HCT116 (cell line): ENCODE measurements around the gene SPPL2C. TPM values are rescaled to one million over a fixed set of nuclear protein-coding genes. Genes with fewer than 3 reads are reported as not detected.

Source experiments
- ATAC-seq: fragments of 200-7000 bp; cut with Tn5 transposase; 2 replicates; pipeline ENCODE4 v1.9.1; 2020; ENCODE audit warnings: mild to moderate bottlenecking, moderate library complexity
- BruUV-seq: library from RNA; stranded (reverse); fragments of 400-500 nt; replicated peaks from 2 replicates; lab custom pipeline; 2021; lab: Mats Ljungman, UMichigan
- CTCF ChIA-PET: fragments of 300-600 bp; sonication (Branson Sonifier 250); formaldehyde crosslinking; loops from one replicate; lab custom pipeline; 2021; ENCODE audit warnings: antibody characterized with exemption; lab: Charles Lee
- POLR2A ChIA-PET: fragments of 300-600, 350-600 bp; sonication (Branson Sonifier 250); formaldehyde crosslinking; loops from one replicate; lab custom pipeline; 2021; ENCODE audit warnings: antibody characterized with exemption; lab: Charles Lee
- RAD21 ChIA-PET, 2 experiments: fragments of 300-600 bp; sonication (Branson Sonifier 250); formaldehyde crosslinking; loops; one replicate each; lab custom pipeline; 2023; ENCODE audit warnings: low total read pairs in 2 of 2; ENCODE audit not compliant: uncharacterized antibody in 2 of 2, unreplicated experiment in 2 of 2, low non-redundant PET in 1 of 2; lab: Charles Lee
- DNase-seq: peaks from one replicate; pipeline ENCODE4 v3.0.0-alpha.2; 2010; ENCODE audit warnings: low read depth, low spot score
- H2AFZ ChIP-seq: fragments of 200-600 bp; shearing (Covaris generic), sonication (generic); 2 replicates; pipeline ENCODE4 v1.6.1; 2017; ENCODE audit warnings: low read depth, mixed run types, mixed read lengths, antibody characterized with exemption, low read length; ENCODE audit not compliant: poor library complexity, severe bottlenecking
- H3K27ac ChIP-seq: 2 replicates; pipeline ENCODE4 v1.5.1; 2012; ENCODE audit warnings: low read depth, low read length
- H3K27me3 ChIP-seq: fragments of 200-600 bp; sonication (generic); 2 replicates; pipeline ENCODE4 v1.6.1; 2016; ENCODE audit warnings: mixed run types, low read length, mixed read lengths; ENCODE audit not compliant: insufficient read depth
- H3K36me3 ChIP-seq, 2 experiments: fragments of 200-500 bp in 1 of 2; fragments of 200-600 bp in 1 of 2; sonication (Bioruptor generic) in 1 of 2; sonication (generic) in 1 of 2; 2 replicates each; pipeline versions ENCODE4 v1.5.1 to v1.6.1; 2014 to 2016; ENCODE audit warnings: low read length in 2 of 2, inconsistent platforms in 1 of 2, mixed read lengths in 1 of 2, mixed run types in 1 of 2; ENCODE audit not compliant: insufficient read depth in 2 of 2, control insufficient read depth in 1 of 2
- H3K4me1 ChIP-seq, 2 experiments: fragments of 200-600 bp in 1 of 2; sonication (generic) in 1 of 2; 2 replicates each; pipeline versions ENCODE4 v1.5.1 to v1.6.1; 2012 to 2017; ENCODE audit warnings: low read length in 2 of 2, inconsistent platforms in 1 of 2, mild to moderate bottlenecking in 1 of 2, mixed read lengths in 1 of 2, mixed run types in 1 of 2, moderate library complexity in 1 of 2; ENCODE audit not compliant: insufficient read depth in 2 of 2, control insufficient read depth in 1 of 2
- H3K4me2 ChIP-seq: fragments of 200-600 bp; sonication (generic); 2 replicates; pipeline ENCODE4 v1.6.1; 2017; ENCODE audit warnings: mixed run types, low read length, mixed read lengths
- H3K4me3 ChIP-seq, 2 experiments: fragments of 200-600 bp in 1 of 2; sonication (generic) in 1 of 2; replicated peaks in 1 of 2; 2 replicates each; pipeline ENCODE4 v1.5.1; 2011 to 2016; ENCODE audit warnings: low read length in 2 of 2, control low read depth in 1 of 2, low read depth in 1 of 2, mild to moderate bottlenecking in 1 of 2, mixed read lengths in 1 of 2, mixed run types in 1 of 2
- H3K79me2 ChIP-seq: fragments of 200-600 bp; sonication (generic); 2 replicates; pipeline ENCODE4 v1.6.1; 2017; ENCODE audit warnings: mild to moderate bottlenecking, mixed run types, low read length, moderate library complexity, mixed read lengths; ENCODE audit not compliant: insufficient read depth
- H3K9ac ChIP-seq: fragments of 200-600 bp; sonication (generic); 2 replicates; pipeline ENCODE4 v1.6.1; 2016; ENCODE audit warnings: low read length, mixed read lengths
- H3K9me2 ChIP-seq: fragments of 200-600 bp; sonication (generic), shearing (Covaris generic); 2 replicates; pipeline ENCODE4 v1.6.1; 2017; ENCODE audit warnings: mixed run types, mild to moderate bottlenecking, moderate library complexity; ENCODE audit not compliant: insufficient read depth
- H3K9me3 ChIP-seq, 2 experiments: fragments of 200-500 bp in 1 of 2; fragments of 200-600 bp in 1 of 2; sonication (Bioruptor generic) in 1 of 2; sonication (generic) in 1 of 2; 2 replicates each; pipeline ENCODE4 v1.6.1; 2014 to 2017; ENCODE audit warnings: low read length in 2 of 2, mixed read lengths in 2 of 2, inconsistent platforms in 1 of 2, low read depth in 1 of 2, mild to moderate bottlenecking in 1 of 2, mixed run types in 1 of 2, moderate library complexity in 1 of 2; ENCODE audit not compliant: control insufficient read depth in 1 of 2, insufficient read depth in 1 of 2
- H4K20me1 ChIP-seq: fragments of 200-600 bp; sonication (generic), shearing (Covaris generic); 2 replicates; pipeline ENCODE4 v1.6.1; 2017; ENCODE audit warnings: mixed run types, mild to moderate bottlenecking, moderate library complexity; ENCODE audit not compliant: insufficient read depth
- CBX3 ChIP-seq: IDR thresholded peaks from 2 replicates; pipeline ENCODE4 v1.6.1; 2012; ENCODE audit warnings: low read depth
- CTCF ChIP-seq, 3 experiments: fragments of 200-600 bp in 1 of 3; sonication (generic) in 1 of 3; IDR thresholded peaks in 2 of 3; conservative IDR thresholded peaks in 1 of 3; 2 replicates each; pipeline ENCODE4 v1.5.1; 2012 to 2017; ENCODE audit warnings: low read depth in 2 of 3, low read length in 2 of 3, antibody characterized with exemption in 1 of 3, borderline replicate concordance in 1 of 3, control low read depth in 1 of 3, mild to moderate bottlenecking in 1 of 3, mixed read lengths in 1 of 3, mixed run types in 1 of 3, moderate library complexity in 1 of 3; ENCODE audit not compliant: insufficient read depth in 1 of 3
- EGR1 ChIP-seq: IDR thresholded peaks from 2 replicates; pipeline ENCODE4 v1.6.1; 2012; ENCODE audit warnings: low read depth
- EZH2 ChIP-seq: fragments of 200-600 bp; sonication (generic); IDR thresholded peaks from 2 replicates; pipeline ENCODE4 v1.6.1; 2017; ENCODE audit warnings: antibody characterized with exemption, mixed run types
- MAX ChIP-seq: IDR thresholded peaks from 2 replicates; pipeline ENCODE4 v1.6.1; 2012
- RAD21 ChIP-seq: IDR thresholded peaks from 2 replicates; pipeline ENCODE4 v1.6.1; 2012; ENCODE audit warnings: low read depth, mild to moderate bottlenecking
- YY1 ChIP-seq: IDR thresholded peaks from 2 replicates; pipeline ENCODE4 v1.6.1; 2011; ENCODE audit warnings: low read length, low read depth, moderate library complexity, mild to moderate bottlenecking; ENCODE audit not compliant: insufficient replicate concordance; ENCODE audit errors: extremely low read depth
- ZBTB33 ChIP-seq: IDR thresholded peaks from 2 replicates; pipeline ENCODE4 v1.6.1; 2011; ENCODE audit warnings: mild to moderate bottlenecking, low read length, moderate library complexity; ENCODE audit not compliant: insufficient replicate concordance; ENCODE audit errors: extremely low read depth
- ZFX ChIP-seq: fragments of 450-650 bp; IDR thresholded peaks from 2 replicates; pipeline ENCODE4 v1.6.1; 2017
- intact Hi-C: fragments of 100-400 bp; cut with micrococcal nuclease; formaldehyde crosslinking; loops from 2 replicates; pipeline ENCODE4 v1.10.0; 2022
- total RNA-seq: library from RNA; stranded (reverse); gene quantifications from one replicate; pipeline ENCODE4 v1.2.1, GENCODE V29; 2021; ENCODE audit not compliant: unreplicated experiment
- TF ChIP-seq, protein P1 (sequence below): IDR thresholded peaks from 2 replicates; pipeline ENCODE4 v1.6.1; 2012

SPPL2C gene
- total RNA-seq, 1 experiment from 2014 or later = not detected

- H3K79me2 ChIP-seq = no peaks in the 10 kb centered on the region
- DNase-seq (no peak), ATAC-seq (no peak)
- no peak overlapping the region for H3K4me2 ChIP-seq
- TF ChIP-seq RAD21 = no peak
- TF ChIP-seq ZFX = no peak
- no peak for TF ChIP-seq YY1
- TF ChIP-seq CBX3 = no peak
- TF ChIP-seq EGR1 = no peak
- TF ChIP-seq ZBTB33 = no peak
- no peak for TF ChIP-seq EZH2
- TF ChIP-seq MAX = no peak
- TF ChIP-seq CTCF (IDR thresholded peaks at IDR 0.05 in 2 of 3, conservative IDR thresholded peaks at IDR 0.05 in 1 of 3; ENCODE audit: borderline replicate concordance in 1 of 3, insufficient read depth in 1 of 3, low read depth in 2 of 3, low read length in 2 of 3) = no peak
- TF ChIP-seq, protein P1, sequence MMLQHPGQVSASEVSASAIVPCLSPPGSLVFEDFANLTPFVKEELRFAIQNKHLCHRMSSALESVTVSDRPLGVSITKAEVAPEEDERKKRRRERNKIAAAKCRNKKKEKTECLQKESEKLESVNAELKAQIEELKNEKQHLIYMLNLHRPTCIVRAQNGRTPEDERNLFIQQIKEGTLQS = no peak
- no peaks in the 10 kb centered on the region for H3K9me2 ChIP-seq
- no peak overlapping the region for H3K27ac ChIP-seq
- no peaks in the 10 kb centered on the region for H3K9me3 ChIP-seq
- H4K20me1 ChIP-seq = no peaks in the 10 kb centered on the region
- no peaks in the 10 kb centered on the region for H3K4me1 ChIP-seq
- no peaks in the 10 kb centered on the region; the same call in 1 of the 2 replicates for H3K27me3 ChIP-seq
- H3K9ac ChIP-seq = no peak overlapping the region
- intact Hi-C loops = no loop called here
- no TSS peak for BruUV-seq
- RAD21 ChIA-PET = no interaction called here
- POLR2A ChIA-PET = no interaction called here
- no peaks in the 10 kb centered on the region for H3K36me3 ChIP-seq
- H2AFZ ChIP-seq = no peak overlapping the region
- H3K4me3 ChIP-seq = no peak overlapping the region
- CTCF ChIA-PET = no interaction called here
Observed at GRCh38 chr17:45883063-45883462, 38.4 kb downstream of the SPPL2C start.
